Cardiac muscle cell (in vitro differentiated cells and primary cell): ENCODE data around the gene OTUB2. TPM values are rescaled to one million over a fixed set of nuclear protein-coding genes. Genes with fewer than 3 reads are reported as not detected.

ENCODE experiments used
- DNase-seq, 2 donors: peaks; one replicate each; pipeline versions ENCODE4 v3.0.0 to v3.0.0-alpha.2; 2010 to 2017; ENCODE audit warnings: low read depth in 1 of 2, low spot score in 1 of 2
- H3K27ac ChIP-seq: fragments of 200-600 bp; sonication (generic); 2 replicates; pipeline ENCODE4 v1.5.1; 2016
- H3K27me3 ChIP-seq: fragments of 200-600 bp; sonication (generic); 2 replicates; pipeline ENCODE4 v1.6.0; 2016; ENCODE audit warnings: control low read depth
- H3K36me3 ChIP-seq: fragments of 200-600 bp; sonication (generic); 2 replicates; pipeline ENCODE4 v1.5.1; 2016; ENCODE audit warnings: control low read depth
- H3K4me1 ChIP-seq: fragments of 200-600 bp; sonication (generic); 2 replicates; pipeline ENCODE4 v1.8.1; 2017; ENCODE audit warnings: low read depth, mild to moderate bottlenecking, mixed run types
- H3K4me3 ChIP-seq: fragments of 200-600 bp; sonication (generic); 2 replicates; pipeline ENCODE4 v1.5.1; 2016; ENCODE audit warnings: mild to moderate bottlenecking
- H3K9me3 ChIP-seq: fragments of 200-600 bp; sonication (generic); 2 replicates; pipeline ENCODE4 v1.5.1; 2017; ENCODE audit warnings: low read depth, mild to moderate bottlenecking, control low read depth
- CTCF ChIP-seq: IDR thresholded peaks from 2 replicates; pipeline ENCODE4 v1.5.1; 2012; ENCODE audit warnings: low read depth, mild to moderate bottlenecking, low read length
- polyA plus RNA-seq: library from polyadenylated mRNA; unstranded; fragments of >200 nt; fragmentation: Nextera tagmentation; extraction: Ambion mirVana; gene quantifications from 2 replicates; pipeline ENCODE4 v1.2.1, GENCODE V29; 2016
- total RNA-seq: library from RNA; depleted of rRNA; stranded (reverse); fragments of >200 nt; gene quantifications from 2 replicates; pipeline ENCODE4 v1.2.3, GENCODE V29; 2016

OTUB2 gene
- total and polyA plus RNA-seq, 2 experiments from 2014 or later, result 4.1 to 4.4 TPM

GRCh38 chr14:94027566-94028449 lies 1.7 kb downstream of the OTUB2 start:
- H3K9me3 ChIP-seq, result no peaks in the 10 kb centered on the region
- DNase-seq, result no peak
- peaks cover 3% of the 10 kb centered on the region for H3K4me1 ChIP-seq
- no peak overlapping the region for H3K27ac ChIP-seq
- no peak for TF ChIP-seq CTCF
- H3K4me3 ChIP-seq, result no peak overlapping the region
- H3K27me3 ChIP-seq, result no peaks in the 10 kb centered on the region
- no peaks in the 10 kb centered on the region for H3K36me3 ChIP-seq

- no peaks in the 10 kb centered on the region for H3K4me1 ChIP-seq
- no peak overlapping the region for H3K27ac ChIP-seq
- no peaks in the 10 kb centered on the region for H3K36me3 ChIP-seq
- H3K27me3 ChIP-seq, result no peaks in the 10 kb centered on the region
- H3K9me3 ChIP-seq, result no peaks in the 10 kb centered on the region
- TF ChIP-seq CTCF, result no peak
- no peak overlapping the region for H3K4me3 ChIP-seq
- DNase-seq, result no peak
Measured at GRCh38 chr14:94028450-94028826, 2.3 kb downstream of the OTUB2 start.

GRCh38 chr14:94029265-94029664 lies 3.1 kb downstream of the OTUB2 start:
- Histone ChIP-seq H3K4me1 (no peaks in the 10 kb centered on the region), H3K4me3 (no peak overlapping the region), H3K36me3 (no peaks in the 10 kb centered on the region), H3K27ac (no peak overlapping the region), H3K9me3 (no peaks in the 10 kb centered on the region), H3K27me3 (no peaks in the 10 kb centered on the region)
- no peak for DNase-seq
- TF ChIP-seq CTCF, result no peak

GRCh38 chr14:94029671-94030203 lies 3.6 kb downstream of the OTUB2 start:
- DNase-seq, result no peak
- Histone ChIP-seq H3K4me1 (no peaks in the 10 kb centered on the region), H3K36me3 (no peaks in the 10 kb centered on the region), H3K27me3 (no peaks in the 10 kb centered on the region), H3K27ac (no peak overlapping the region), H3K4me3 (no peak overlapping the region), H3K9me3 (no peaks in the 10 kb centered on the region)
- TF ChIP-seq CTCF, result no peak

GRCh38 chr14:94030571-94030970 lies 4.4 kb downstream of the OTUB2 start:
- H3K9me3 ChIP-seq, result no peaks in the 10 kb centered on the region
- TF ChIP-seq CTCF, result no peak
- no peaks in the 10 kb centered on the region for H3K27me3 ChIP-seq
- H3K4me3 ChIP-seq, result no peak overlapping the region
- H3K4me1 ChIP-seq, result no peaks in the 10 kb centered on the region
- DNase-seq, result no peak
- H3K36me3 ChIP-seq, result no peaks in the 10 kb centered on the region
- no peak overlapping the region for H3K27ac ChIP-seq
